Activated gamma-delta T cell (primary cell): ENCODE data around the gene DNAJC18.
"Not testable (repeated sequence)": the region's sequence is repeated elsewhere in the genome, so short reads cannot be mapped to it uniquely, and the experiment has no call there.

ENCODE experiments used
- DNase-seq: peaks from one replicate; lab custom pipeline; 2025; lab: John Stamatoyannopoulos, UW

DNAJC18 gene

GRCh38 chr5:139426203-139426885, 13.0 kb downstream of the DNAJC18 start:
- DNase-seq: no peak

- no peak for DNase-seq
These were observed 13.8 kb downstream of the DNAJC18 start for GRCh38 chr5:139425497-139425896.

GRCh38 chr5:139422307-139422893, 16.9 kb downstream of the DNAJC18 start:
- DNase-seq: no peak

- no peak for DNase-seq
These were observed 19.8 kb downstream of the DNAJC18 start for GRCh38 chr5:139419226-139420192.

GRCh38 chr5:139418793-139419192, 20.5 kb downstream of the DNAJC18 start:
- DNase-seq: no peak

GRCh38 chr5:139417214-139417613, 22.1 kb downstream of the DNAJC18 start:
- DNase-seq: no peak

GRCh38 chr5:139416651-139417050, 22.7 kb downstream of the DNAJC18 start:
- DNase-seq: no peak

- no peak for DNase-seq
These were observed 23.5 kb downstream of the DNAJC18 start for GRCh38 chr5:139415869-139416268.

GRCh38 chr5:139415221-139415861, 24.0 kb downstream of the DNAJC18 start:
- no peak for DNase-seq

- no peak for DNase-seq
These were observed 24.7 kb downstream of the DNAJC18 start for GRCh38 chr5:139414581-139415130.

- no peak for DNase-seq
These were observed 25.4 kb downstream of the DNAJC18 start for GRCh38 chr5:139413963-139414362.

GRCh38 chr5:139413153-139413552, 26.2 kb downstream of the DNAJC18 start:
- no peak for DNase-seq

- no peak for DNase-seq
These were observed 28.1 kb downstream of the DNAJC18 start for GRCh38 chr5:139410993-139411828.

- no peak for DNase-seq
These were observed 29.0 kb downstream of the DNAJC18 start for GRCh38 chr5:139410121-139410992.

- DNase-seq: not testable (repeated sequence)
These were observed 30.2 kb downstream of the DNAJC18 start for GRCh38 chr5:139409116-139409515.

- DNase-seq: no peak
These were observed 31.1 kb downstream of the DNAJC18 start for GRCh38 chr5:139408191-139408590.

GRCh38 chr5:139407517-139407916, 31.8 kb downstream of the DNAJC18 start:
- no peak for DNase-seq

- no peak for DNase-seq
These were observed 32.4 kb downstream of the DNAJC18 start for GRCh38 chr5:139406963-139407362.

- no peak for DNase-seq
These were observed 34.9 kb downstream of the DNAJC18 start for GRCh38 chr5:139404484-139404840.
